Measurements from ENCODE around the gene ADRM1.

ADRM1 gene

GRCh38 chr20:62350098-62350628 lies 47.4 kb downstream of the ADRM1 start:
- no peak for TF ChIP-seq CTCF (IDR thresholded peaks at IDR 0.05; ENCODE audit: insufficient read depth, low read length, poor library complexity, severe bottlenecking)
- no peaks in the 10 kb centered on the region for H3K27me3 ChIP-seq (replicated peaks; ENCODE audit: control insufficient read depth, insufficient read depth, low read length)
- H3K4me3 ChIP-seq (replicated peaks; ENCODE audit: low read depth, low read length), result no peak overlapping the region
- H3K36me3 ChIP-seq (ENCODE audit: control insufficient read depth, insufficient read depth, low read length), result no peaks in the 10 kb centered on the region
- no peak for DNase-seq (ENCODE audit: extremely low read depth, insufficient read length)

GRCh38 chr20:62350629-62351422 lies 48.0 kb downstream of the ADRM1 start:
- DNase-seq (ENCODE audit: extremely low read depth, insufficient read length), result no peak
- H3K36me3 ChIP-seq (ENCODE audit: control insufficient read depth, insufficient read depth, low read length), result no peaks in the 10 kb centered on the region
- H3K27me3 ChIP-seq (replicated peaks; ENCODE audit: control insufficient read depth, insufficient read depth, low read length), result no peaks in the 10 kb centered on the region
- no peak for TF ChIP-seq CTCF (IDR thresholded peaks at IDR 0.05; ENCODE audit: insufficient read depth, low read length, poor library complexity, severe bottlenecking)
- no peak overlapping the region for H3K4me3 ChIP-seq (replicated peaks; ENCODE audit: low read depth, low read length)

GRCh38 chr20:62351469-62352401 lies 48.9 kb downstream of the ADRM1 start:
- H3K4me3 ChIP-seq (replicated peaks; ENCODE audit: low read depth, low read length), result no peak overlapping the region
- no peak for DNase-seq (ENCODE audit: extremely low read depth, insufficient read length)
- no peaks in the 10 kb centered on the region for H3K27me3 ChIP-seq (replicated peaks; ENCODE audit: control insufficient read depth, insufficient read depth, low read length)
- H3K36me3 ChIP-seq (ENCODE audit: control insufficient read depth, insufficient read depth, low read length), result no peaks in the 10 kb centered on the region
- TF ChIP-seq CTCF (IDR thresholded peaks at IDR 0.05; ENCODE audit: insufficient read depth, low read length, poor library complexity, severe bottlenecking), result no peak

GRCh38 chr20:62352402-62353288 lies 49.8 kb downstream of the ADRM1 start:
- TF ChIP-seq CTCF (IDR thresholded peaks at IDR 0.05; ENCODE audit: insufficient read depth, low read length, poor library complexity, severe bottlenecking), result no peak
- Histone ChIP-seq H3K27me3 (replicated peaks; ENCODE audit: control insufficient read depth, insufficient read depth, low read length) (no peaks in the 10 kb centered on the region), H3K36me3 (ENCODE audit: control insufficient read depth, insufficient read depth, low read length) (no peaks in the 10 kb centered on the region), H3K4me3 (replicated peaks; ENCODE audit: low read depth, low read length) (no peak overlapping the region)
- DNase-seq (ENCODE audit: extremely low read depth, insufficient read length), result no peak

All from GM06990 (cell line).